Parathyroid adenoma (tissue), 2 donors: ENCODE data around the gene MAP3K4.

Source experiments
- H2AFZ ChIP-seq: fragments of 300-600 bp; sonication (generic); one replicate; pipeline ENCODE4 v1.7.0; 2017; ENCODE audit warnings: antibody characterized with exemption, mild to moderate bottlenecking
- H3K27ac ChIP-seq: fragments of 300-600 bp; sonication (generic); one replicate; pipeline ENCODE4 v1.7.0; 2017
- H3K27me3 ChIP-seq: fragments of 300-600 bp; sonication (generic); one replicate; pipeline ENCODE4 v1.7.0; 2017; ENCODE audit warnings: low read length; ENCODE audit not compliant: control insufficient read depth, insufficient read depth
- H3K36me3 ChIP-seq: fragments of 300-600 bp; sonication (generic); one replicate; pipeline ENCODE4 v1.7.0; 2017; ENCODE audit warnings: low read length; ENCODE audit not compliant: control insufficient read depth, insufficient read depth
- H3K4me1 ChIP-seq: fragments of 300-600 bp; sonication (generic); one replicate; pipeline ENCODE4 v1.7.0; 2017; ENCODE audit warnings: control low read depth
- H3K4me2 ChIP-seq: fragments of 300-600 bp; sonication (generic); one replicate; pipeline ENCODE4 v1.7.0; 2017; ENCODE audit warnings: low read length
- H3K4me3 ChIP-seq: fragments of 300-600 bp; sonication (generic); one replicate; pipeline ENCODE4 v1.7.0; 2017; ENCODE audit warnings: low read depth, low read length
- H3K79me2 ChIP-seq: fragments of 300-600 bp; sonication (generic); one replicate; pipeline ENCODE4 v1.7.0; 2017; ENCODE audit warnings: control low read depth
- H3K9ac ChIP-seq: fragments of 300-600 bp; sonication (generic); one replicate; pipeline ENCODE4 v1.7.0; 2017; ENCODE audit warnings: mild to moderate bottlenecking
- H3K9me3 ChIP-seq: fragments of 300-600 bp; sonication (generic); one replicate; pipeline ENCODE4 v1.7.0; 2017; ENCODE audit warnings: low read length; ENCODE audit not compliant: control insufficient read depth
- CTCF ChIP-seq: fragments of 300-600 bp; sonication (generic); IDR thresholded peaks from one replicate; pipeline ENCODE4 v1.7.0; 2017; ENCODE audit warnings: antibody characterized with exemption, mild to moderate bottlenecking
- donor health status: primary hyperparathyroidism.

MAP3K4 gene

DNA sequence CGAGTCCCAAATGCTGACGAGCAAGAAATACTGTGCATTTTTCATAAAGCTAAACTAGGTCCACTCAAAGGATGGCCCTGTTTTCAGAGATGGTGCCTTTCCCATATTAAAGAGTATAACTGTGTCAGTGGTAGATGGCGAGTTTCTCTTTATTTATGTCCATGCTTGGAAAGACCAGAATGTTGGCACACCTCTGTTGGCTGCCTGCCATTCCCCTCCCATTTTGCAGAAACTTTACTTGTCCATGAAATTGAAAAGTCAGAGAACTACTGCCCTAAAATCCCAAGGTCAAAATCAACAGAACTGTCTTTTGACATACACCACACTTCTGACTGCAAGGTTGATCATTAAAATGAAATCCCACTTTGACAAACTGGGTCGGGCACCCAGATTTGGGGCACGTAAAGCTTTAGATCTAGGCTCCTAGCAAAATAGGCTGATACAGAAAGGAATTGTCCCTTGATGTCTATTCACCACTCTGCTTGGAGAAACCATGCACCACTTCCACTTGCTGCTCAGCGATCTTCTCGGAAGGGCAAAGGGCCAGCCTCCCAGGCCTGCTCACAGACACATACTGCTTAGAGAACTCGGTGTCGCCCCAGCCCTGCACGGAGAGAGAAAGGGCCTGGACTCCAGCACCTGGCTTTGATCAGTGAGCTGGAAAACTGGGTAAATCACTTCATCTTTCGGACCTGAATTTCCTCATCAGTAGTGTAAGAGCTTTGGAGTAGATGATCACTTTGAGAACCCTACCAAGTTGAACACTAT is 152.3 kb downstream of the MAP3K4 start:
- no peak overlapping the region for H3K4me2 ChIP-seq
- H3K27ac ChIP-seq, result no peak overlapping the region
- no peaks in the 10 kb centered on the region for H3K4me1 ChIP-seq
- no peaks in the 10 kb centered on the region for H3K36me3 ChIP-seq
- H3K27me3 ChIP-seq, result no peaks in the 10 kb centered on the region
- no peak overlapping the region for H3K4me3 ChIP-seq
- H3K9ac ChIP-seq, result no peak overlapping the region
- H3K9me3 ChIP-seq, result no peaks in the 10 kb centered on the region
- TF ChIP-seq CTCF, result no peak
- H2AFZ ChIP-seq, result no peak overlapping the region
- H3K79me2 ChIP-seq, result no peaks in the 10 kb centered on the region

DNA sequence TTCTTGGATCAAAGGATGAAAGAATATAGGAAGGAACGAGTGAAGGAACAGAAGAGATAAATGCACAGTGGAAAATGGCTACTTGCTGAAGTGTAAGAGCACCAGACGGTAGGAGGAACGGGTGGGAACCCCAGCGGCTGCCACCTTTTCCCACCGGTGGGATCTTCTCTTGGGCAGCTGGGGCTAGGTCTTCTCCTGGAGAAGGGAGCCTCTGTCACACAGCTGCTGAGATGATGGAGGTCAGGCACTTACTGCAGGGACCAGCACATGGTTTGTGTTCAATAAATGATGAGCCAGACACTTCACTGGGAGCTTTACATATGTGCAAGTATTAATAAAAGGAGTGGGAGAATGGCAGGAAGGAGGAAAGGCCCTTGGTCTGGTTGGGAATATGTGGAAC is 158.6 kb downstream of the MAP3K4 start:
- no peak overlapping the region for H3K4me3 ChIP-seq
- H3K27me3 ChIP-seq, result no peaks in the 10 kb centered on the region
- H3K79me2 ChIP-seq, result no peaks in the 10 kb centered on the region
- H3K9me3 ChIP-seq, result no peaks in the 10 kb centered on the region
- no peak overlapping the region for H3K4me2 ChIP-seq
- H3K4me1 ChIP-seq, result no peaks in the 10 kb centered on the region
- H3K9ac ChIP-seq, result no peak overlapping the region
- no peak for TF ChIP-seq CTCF
- H2AFZ ChIP-seq, result no peak overlapping the region
- no peaks in the 10 kb centered on the region for H3K36me3 ChIP-seq
- H3K27ac ChIP-seq, result no peak overlapping the region

- Histone ChIP-seq H2AFZ (no peak overlapping the region), H3K9ac (no peak overlapping the region), H3K27ac (no peak overlapping the region), H3K9me3 (no peaks in the 10 kb centered on the region), H3K27me3 (no peaks in the 10 kb centered on the region), H3K4me1 (no peaks in the 10 kb centered on the region), H3K79me2 (no peaks in the 10 kb centered on the region), H3K36me3 (no peaks in the 10 kb centered on the region), H3K4me3 (no peak overlapping the region), H3K4me2 (no peak overlapping the region)
- no peak for TF ChIP-seq CTCF
Observed at GRCh38 chr6:161150566-161150965, 159.0 kb downstream of the MAP3K4 start.

DNA sequence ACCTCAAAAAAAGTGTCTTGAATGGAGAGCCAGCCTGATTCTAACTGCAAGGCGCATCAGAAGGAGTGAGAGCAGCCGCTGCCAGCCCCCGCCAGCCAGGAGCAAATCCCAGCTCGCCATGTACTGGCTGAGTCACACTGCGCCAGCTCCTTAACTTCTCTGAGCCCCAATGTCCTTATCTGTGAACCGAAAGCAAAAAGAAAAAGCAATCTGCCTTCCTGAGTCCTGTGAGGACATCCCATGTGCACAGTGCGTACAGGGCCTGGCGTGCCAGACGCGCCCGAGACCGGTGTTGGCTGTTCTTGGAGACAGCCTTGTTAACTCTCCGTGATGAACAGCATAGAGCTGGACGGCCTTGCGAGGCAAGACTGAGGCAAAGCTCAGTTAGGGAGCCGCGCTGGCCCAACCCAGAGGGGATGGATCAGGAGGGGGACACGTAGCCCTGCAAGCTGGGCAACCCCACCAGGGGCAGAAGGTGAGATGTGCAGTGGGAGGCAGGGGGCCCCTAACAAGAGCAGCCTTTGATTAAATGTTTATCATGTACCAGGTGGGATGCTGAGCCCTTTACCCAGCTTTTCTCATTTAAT is 159.6 kb downstream of the MAP3K4 start:
- H3K4me2 ChIP-seq, result no peak overlapping the region
- no peaks in the 10 kb centered on the region for H3K36me3 ChIP-seq
- H3K4me1 ChIP-seq, result no peaks in the 10 kb centered on the region

More for the DNA sequence above, 159.6 kb downstream of the MAP3K4 start:
- no peaks in the 10 kb centered on the region for H3K79me2 ChIP-seq
- H2AFZ ChIP-seq, result no peak overlapping the region
- H3K27ac ChIP-seq, result no peak overlapping the region
- H3K9ac ChIP-seq, result no peak overlapping the region
- no peak for TF ChIP-seq CTCF
- H3K9me3 ChIP-seq, result no peaks in the 10 kb centered on the region
- no peak overlapping the region for H3K4me3 ChIP-seq
- H3K27me3 ChIP-seq, result no peaks in the 10 kb centered on the region
